GM18499 (cell line): Measurements from ENCODE around the gene VPS13C.

ENCODE experiments used
- ATAC-seq: cut with Tn5 transposase; IDR thresholded peaks from one replicate; pipeline ENCODE4 v1.9.1; 2021; ENCODE audit warnings: moderate number of reproducible peaks; ENCODE audit not compliant: insufficient read depth, unreplicated experiment

Gene VPS13C

DNA sequence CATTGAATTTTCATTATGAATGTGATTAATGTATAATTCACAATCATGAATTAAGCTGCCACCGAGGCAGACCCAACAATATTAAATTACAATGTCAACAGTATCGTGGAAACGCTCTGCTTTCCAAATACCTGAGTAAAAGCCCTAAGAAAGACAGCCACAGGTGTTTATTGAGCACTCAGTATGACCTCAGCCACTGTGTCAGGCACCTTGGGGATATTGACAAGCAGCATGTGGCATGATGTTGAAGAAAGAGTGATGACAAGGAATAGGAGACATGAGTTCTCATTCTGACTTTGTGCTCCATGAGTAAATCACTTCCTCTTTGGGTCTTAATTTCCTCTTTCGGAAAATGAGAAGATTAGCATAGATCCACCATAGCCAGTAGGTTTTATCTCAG, 19.3 kb upstream of the VPS13C start:
- no peak for ATAC-seq

DNA sequence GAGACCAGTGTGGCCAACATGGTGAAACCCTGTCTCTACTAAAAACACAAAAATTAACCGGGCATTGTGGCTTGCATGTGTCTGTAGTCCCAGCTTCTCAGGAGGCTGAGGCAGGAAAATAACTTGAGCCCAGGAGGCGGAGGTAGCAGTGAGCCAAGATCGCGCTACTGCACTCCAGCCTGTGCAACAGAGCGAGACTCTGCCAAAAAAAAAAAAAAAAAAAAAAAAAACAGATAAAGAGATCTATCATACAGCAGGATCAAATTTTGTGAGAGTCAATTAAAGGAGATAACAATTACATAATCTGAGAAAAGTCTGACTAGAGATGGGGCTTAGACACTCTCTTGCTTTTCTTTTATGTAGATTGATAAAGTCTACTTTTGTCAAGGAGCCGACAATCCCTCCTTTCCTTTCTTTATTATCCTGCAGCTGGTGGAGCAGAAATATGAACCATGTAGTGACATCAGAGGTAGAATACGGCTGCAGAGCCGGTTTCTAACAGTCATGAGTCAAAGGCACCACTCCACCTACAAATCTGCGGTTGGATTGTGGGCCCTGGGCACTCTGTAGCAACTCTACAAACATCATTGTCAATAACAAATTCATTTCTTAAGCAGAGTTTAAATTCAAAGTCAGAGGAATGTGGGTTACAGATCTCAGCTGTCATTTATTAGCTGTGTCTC, 15.5 kb upstream of the VPS13C start:
- ATAC-seq: no peak

DNA sequence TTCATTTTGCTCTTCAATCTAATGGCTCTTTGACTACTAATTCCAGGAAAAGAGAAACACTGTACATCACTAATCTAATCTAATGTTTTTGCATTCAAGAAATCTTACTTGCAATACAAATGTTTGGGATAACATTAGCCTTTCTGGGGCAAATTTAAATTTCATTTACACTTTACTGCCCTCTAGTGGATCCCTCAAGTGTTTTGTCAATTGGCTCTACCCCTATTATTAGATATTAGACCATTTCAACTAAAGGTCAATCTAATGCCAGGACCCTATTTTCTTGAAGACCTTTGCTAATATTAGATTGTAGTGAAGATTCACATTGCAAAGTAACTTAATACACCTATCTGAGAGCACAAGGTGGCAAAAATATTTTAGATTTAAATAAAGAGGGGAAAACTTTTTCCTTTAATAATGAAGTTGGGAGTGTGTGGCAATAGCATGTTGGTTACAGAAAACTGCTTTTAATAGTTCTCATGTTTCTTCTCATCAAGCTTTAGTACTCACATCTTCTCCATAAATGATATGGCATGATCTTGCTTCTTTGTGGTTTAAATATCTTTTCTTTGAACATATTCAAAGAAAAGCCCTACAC, 11.6 kb upstream of the VPS13C start:
- no peak for ATAC-seq

DNA sequence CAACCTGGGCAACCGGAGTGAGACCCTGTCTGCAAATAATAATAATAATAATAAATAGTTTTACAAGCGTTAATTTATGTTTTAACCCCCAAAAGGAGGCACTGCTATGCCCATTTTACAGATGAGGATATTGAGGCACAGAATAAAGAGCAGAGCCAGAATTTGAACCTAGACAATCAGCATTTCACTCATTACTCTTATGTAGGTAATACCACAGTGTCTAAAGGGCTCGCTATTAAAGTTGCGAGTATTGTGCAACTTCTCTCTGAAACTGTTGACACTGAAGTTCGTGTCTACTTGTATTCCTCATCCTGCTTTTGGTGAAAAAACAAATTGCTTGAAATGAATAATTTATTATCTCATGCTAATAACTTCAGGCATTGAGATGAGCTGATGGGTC, 9.3 kb upstream of the VPS13C start:
- ATAC-seq: no peak

DNA sequence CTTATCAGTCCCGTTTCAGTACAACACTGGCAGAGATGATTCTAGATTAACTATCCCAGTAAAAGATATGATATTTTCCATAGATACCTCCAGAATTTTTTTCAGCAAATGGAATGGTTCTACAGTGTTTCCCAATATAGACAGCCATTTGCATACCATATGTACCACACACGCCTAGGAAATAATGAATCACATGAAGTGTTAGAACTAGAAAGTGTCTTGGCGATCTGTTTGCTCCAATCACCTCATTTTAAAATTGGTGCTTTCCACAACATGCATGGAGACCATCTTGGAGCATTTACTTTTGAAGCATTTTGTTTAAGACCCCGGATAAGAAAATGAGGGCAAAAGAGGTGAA, 8.5 kb upstream of the VPS13C start:
- ATAC-seq: no peak

DNA sequence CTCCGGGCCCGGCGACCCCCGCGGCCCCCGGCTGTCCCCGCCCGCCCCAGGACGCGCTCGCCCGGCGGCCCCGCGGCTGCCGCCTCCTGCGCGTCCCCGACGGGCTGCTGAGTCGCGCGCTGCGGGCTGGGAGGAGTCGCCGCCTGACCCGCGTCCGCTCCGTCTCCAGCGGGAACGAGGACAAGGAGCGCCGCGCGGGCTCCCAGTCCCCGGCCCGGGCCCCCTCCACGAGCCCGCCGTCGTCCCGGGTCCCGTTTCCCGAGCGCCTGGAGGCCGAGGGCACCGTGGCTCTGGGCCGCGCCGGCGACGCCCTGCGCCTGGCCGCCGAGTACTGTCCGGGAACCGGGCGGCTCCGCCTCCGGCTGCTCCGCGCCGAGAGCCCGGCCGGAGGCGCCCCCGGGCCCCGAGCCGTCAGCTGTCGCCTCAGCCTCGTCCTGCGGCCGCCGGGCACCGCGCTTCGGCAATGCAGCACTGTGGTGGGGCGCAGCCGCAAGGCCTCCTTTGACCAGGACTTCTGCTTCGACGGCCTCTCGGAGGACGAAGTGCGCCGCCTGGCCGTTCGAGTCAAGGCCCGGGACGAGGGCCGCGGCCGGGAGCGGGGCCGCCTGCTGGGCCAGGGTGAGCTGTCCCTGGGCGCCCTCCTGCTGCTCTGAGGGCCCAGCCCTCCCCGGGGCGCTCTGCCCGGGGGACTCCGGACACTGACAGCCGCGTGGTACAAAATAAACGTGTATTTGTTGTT, 8.0 kb upstream of the VPS13C start:
- no peak for ATAC-seq

DNA sequence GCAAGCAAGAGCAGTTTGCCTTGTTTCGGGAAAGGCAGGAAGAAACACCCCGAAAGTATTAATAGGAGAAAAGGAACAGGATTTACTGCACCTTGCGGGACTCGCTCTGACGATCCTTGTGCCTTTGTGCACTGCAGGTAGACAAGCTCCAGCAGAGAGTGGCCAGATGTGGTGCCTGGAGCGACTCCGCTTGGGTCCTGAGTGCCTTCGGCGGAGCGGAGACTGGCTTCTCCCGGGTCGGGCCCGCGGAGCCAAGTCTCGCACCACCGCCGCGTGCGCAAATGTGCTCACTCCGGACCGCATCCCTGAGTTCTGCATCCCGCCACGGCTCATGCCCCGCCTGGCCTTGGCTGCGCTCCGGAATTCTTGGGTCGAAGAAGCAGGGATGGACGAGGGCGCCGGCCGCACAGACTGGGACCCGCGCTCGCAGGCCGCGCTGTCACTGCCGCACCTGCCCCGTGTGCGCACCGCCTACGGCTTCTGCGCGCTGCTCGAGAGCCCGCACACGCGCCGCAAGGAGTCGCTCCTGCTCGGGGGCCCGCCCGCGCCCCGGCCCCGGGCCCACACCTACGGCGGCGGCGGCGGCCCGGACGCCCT, 7.3 kb upstream of the VPS13C start:
- no peak for ATAC-seq

DNA sequence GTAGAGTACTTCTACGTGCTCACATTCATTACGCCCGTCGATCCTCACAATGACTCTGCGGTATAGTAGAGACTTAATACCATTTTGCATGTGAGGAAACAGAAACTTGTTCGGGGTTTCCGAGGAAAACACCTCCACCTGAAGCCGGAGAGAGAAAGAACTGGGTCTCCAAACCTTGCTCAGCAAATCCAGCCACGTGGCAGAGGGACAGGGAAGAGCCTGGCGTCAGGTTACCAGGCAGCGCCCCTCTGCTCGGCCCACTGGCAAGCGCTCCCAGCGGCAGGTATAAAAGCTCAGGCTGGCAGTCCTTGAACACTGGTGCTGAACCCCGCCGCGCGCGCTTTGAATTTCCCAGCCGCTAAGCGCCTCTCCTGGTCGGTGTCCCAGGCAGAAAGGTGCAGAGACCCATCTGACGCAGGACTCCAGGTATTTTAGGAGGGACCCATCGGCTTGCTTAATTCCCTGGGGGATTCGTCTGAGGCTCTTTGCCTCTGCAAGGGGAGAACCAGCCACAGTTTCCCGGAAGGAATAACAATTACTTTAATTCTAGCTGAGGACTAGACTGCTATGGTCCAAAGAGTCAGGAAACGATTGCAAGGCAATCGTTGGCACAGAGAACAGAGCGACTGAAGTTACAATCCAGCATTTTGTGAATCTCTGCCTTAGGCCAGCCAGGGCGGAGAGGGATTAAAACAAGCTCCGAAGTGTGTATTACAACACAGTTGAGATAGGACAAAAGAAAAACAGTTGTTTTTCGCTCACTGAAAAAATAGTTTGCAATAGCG, 6.6 kb upstream of the VPS13C start, which contains the start of gene C2CD4A:
Gene C2CD4A, plus strand, starts transcription at position 315 of the 785 bp plus-strand sequence. CDS start 637 bp downstream, outside the sequence.
- no peak for ATAC-seq

DNA sequence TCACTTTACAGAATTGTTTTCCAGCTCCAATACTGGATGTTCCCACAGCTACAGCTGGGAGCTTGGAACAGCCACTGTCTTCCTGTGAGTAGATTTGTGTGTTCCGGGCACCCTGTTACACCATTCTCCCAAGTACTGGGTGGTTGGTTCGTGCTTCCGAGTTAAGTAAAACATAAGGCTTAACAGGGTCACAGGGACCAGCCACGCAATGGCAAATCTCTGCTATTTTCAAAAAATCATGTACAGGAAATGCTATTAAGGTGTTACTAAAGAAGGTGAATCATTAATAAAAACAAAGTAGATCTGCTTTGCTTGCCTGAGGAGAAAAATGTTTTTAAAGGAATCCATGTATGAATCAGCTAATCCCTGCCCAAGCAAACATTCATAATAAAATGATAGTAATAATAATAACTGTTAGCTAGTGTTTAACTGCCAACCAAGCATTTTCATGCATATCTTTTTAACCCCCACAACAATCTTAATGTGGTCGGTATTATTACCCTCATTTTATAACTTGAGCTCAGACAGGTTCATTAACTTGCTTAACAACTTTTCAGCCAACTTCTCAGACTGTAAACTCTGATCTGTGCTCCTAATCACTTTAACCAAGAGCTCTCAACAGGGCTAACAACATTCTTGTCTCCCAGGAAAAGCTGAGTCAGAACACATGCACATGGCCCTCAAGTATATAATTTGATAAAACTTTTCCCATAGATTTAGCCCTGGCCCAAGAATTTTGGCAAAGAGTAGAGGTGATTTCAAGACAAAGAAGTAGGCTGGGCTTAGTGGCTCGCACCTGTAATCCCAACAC, 3.8 kb upstream of the VPS13C start:
- ATAC-seq: no peak

DNA sequence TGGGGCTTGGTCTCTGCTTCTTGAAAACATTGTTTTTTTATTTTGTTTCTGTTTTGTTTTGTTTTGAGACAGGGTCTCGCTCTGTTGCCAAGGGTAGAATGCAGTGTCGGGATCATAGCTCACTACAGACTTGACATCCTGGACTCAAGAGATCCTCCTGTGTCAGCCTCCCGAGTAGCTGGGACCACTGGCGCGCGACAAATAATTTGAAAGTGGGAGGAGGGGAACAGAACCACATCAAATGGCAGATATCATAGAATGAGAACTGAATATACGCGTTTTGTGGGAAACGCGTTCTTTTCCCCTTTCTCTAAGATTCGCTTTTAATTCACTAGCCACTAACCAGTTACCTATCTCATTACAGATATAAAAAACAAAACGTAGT, 641 bp upstream of the VPS13C start:
- ATAC-seq: no peak

DNA sequence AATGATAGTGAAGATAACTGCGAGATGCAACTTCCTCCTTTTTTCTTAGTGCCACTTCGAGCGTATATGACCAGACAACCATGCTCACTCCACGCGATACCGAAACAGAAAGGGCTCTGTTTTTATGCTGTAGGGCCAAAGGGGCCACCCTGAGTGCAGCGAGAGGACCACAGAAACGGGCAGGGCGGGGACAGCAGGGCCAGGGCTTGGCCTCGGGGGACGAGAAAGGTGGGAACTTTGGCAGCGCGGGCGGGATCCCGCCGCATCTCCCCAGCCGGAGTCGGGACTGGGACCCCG, 483 bp downstream of the VPS13C start:
- peak; percentile 43 for ATAC-seq

DNA sequence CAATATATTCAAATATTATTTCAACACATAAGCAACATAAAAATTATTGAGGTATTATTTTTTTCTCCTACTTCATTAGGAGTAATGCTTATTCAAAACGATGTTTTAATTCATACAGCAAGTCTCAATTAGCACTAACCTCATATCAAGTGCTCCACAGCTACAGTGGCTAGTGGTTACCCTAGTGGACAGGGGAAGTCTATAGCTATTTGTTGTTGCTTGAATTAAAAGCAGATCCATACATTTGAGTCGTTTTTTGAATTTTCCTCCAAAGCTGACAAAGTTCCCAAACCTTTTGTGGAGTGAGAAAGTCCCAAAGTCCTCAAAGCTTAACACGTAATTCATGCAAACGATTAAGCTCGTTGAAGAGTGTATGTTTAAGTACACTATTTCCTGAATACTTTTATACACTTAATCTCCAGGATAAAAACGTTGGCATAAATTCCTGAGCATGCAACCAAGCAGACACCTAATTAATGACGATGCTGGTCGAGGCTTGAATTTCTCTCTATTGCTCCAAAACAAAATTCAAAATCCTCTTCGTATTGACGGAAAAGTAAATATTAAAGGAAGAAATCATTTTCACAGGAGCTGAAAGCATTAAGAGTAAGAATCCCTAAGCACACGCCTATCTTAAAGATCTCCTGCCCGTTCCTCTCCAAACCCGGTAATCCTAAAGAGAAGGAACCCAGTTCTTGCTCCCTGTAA, 985 bp downstream of the VPS13C start:
- no peak for ATAC-seq

DNA sequence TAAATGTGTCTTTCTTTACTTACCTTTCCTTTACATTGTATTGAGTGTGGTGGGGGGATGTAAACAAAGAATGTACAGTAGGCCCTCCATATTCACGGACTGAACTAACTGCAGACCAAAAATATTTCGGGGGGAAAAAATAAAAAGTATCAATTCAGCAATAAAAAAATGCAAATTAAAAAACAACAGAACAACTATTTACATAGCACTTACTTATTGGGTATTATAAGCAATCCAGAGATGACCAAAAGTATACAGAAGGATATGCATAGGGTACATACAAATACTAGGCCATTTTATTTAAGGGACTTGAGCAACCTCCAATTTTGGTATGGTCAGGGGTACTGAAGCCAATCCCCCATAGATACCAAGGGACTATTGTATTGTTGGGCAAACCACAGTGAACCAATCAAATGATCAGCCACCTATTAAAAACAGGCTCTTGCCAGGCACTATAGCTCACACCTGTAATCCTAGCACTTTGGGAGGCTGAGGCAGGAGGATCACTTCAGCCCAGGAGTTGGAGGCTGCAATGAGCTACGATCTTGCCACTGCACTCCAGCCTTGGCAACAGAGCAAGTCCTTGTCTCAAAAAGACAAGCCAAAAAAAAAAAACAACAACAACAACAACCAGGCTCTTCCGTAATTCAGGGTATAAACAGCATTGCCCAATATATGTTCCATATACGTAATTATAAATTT, 1.8 kb downstream of the VPS13C start:
- no peak for ATAC-seq

DNA sequence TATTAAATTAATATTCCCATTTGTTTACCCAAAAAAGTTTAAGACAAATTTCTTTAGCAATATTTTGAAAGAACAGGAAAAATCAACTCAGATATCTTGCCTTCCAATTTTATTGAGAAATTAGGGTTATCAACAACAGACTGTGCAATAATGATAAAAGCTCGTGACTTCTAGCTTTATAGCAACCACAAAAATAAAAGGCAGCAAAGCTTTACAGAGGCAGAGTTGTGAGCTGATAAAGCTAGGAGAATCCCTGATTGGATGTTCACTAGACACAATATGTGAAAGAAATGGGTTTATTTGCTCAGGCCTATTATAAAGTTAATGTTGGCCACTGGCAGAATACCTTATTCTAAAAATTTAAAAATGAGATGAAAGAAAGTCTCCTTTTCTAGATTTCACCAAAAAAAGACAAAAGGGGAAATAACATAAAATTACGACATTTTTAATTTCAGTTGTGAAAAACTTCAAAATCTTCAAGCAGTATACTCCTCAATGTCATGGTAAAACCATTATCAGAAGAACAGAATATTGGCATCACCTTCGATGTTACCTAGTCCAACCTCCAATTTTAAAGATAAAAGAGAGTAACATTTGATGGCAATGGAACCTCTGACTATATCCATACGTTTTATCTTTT, 2.8 kb downstream of the VPS13C start:
- no peak for ATAC-seq

DNA sequence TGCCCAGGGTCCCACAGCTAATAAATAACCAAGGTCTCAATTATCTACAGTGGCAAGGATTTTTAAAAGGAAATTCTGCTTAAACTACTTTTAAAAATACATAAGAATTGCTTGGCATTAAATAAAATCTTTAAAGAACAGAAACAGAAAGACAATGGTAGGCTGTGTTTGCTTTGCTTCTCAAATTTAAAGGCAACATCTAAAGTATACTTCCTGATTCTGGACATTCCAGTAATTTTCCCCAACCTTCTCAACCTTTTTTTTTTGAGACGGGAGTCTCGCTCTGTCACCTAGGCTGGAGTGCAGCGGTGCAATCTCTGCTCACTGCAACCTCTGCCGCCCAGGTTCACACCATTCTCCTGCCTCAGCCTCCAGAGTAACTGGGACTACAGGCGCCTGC, 5.3 kb downstream of the VPS13C start:
- ATAC-seq: no peak

DNA sequence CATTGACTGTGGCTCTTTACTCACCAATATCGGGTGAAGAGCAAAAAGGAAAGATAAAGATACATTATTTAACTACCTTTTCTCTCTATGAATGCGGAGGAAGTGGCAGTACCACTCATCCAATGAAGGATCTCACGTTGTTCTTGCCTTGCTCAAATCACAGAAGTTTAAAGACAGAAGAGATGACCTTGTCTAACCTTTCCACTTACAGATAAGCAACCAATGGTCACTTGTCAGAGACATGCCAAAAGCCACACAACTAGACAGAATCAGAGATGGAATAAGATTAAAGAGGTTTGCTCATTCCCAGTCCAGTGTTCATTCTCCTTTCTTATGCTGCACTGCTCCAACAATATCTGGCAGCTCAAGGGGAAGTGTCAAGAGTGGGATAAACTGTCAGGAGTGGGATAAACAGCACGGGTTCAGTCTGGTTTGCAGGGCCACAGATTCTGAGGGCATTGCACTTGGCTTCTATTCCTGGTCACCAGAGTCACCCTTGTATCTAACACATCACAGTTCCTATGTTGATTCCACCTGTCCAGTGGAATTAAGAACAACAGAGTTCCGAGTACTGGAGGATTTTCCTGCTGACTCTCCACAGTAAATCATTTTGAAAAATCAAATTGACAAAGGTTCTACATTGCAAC, 6.7 kb downstream of the VPS13C start:
- no peak for ATAC-seq

DNA sequence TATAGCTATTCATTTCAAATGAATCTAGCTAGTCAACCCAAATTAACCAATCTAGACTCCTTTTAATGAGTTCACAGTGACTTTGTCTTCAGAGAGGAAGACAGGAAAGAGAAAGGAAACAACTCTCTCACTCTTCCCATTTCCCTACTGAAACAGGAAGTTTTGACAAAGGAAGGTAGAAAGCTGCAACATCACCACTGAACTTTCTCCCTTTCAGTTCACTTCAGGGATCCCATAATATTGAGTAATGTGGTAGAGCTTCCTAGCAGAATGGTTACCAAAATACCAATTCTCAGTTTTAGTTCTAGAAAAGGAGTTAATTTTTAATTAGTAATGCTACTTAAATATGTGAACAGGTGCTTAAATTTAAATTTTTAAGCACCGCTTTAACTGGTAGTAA, 7.5 kb downstream of the VPS13C start:
- ATAC-seq: no peak

DNA sequence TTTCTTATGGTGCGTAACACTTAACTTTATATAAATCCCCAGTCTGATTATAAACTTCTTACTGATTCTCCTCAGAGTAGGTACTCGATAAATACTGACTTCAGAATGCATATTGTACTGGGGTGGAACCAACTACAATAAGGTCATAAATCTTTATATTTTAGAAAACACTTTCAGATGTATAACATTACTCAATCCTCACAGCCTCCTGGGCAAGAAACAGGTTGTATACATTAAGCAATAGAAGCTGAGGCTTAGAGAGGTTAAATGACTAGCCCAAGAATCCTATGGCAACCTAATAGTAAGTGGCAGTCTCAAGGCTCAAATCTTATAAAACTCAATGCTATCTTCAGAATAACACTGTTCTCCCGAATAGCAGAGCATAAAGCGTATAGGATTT, 9.1 kb downstream of the VPS13C start:
- no peak for ATAC-seq
